Sciatic nerve (tissue), 2 donors: Measurements from ENCODE around the gene ACBD3. TPM values are rescaled to one million over a fixed set of nuclear protein-coding genes. Genes with fewer than 3 reads are reported as not detected.

Experiments
- ATAC-seq: fragments of 200-7000 bp; cut with Tn5 transposase; one replicate; pipeline ENCODE4 v1.9.1; 2020; ENCODE audit warnings: mild to moderate bottlenecking, moderate library complexity
- DNase-seq: peaks from one replicate; pipeline ENCODE4 v3.0.0-alpha.2; 2020; ENCODE audit warnings: low spot score
- intact Hi-C: fragments of 100-400 bp; cut with DNase I; formaldehyde crosslinking; loops from one replicate; pipeline ENCODE4 v1.14.2; 2022
- total RNA-seq: library from RNA; stranded (reverse); fragmentation: NEBNext Ultra II Directional; extraction: Animal tissue kit (Norgen Biotek cat#: 25700); gene quantifications from one replicate; pipeline ENCODE4 v1.2.1, GENCODE V29; 2021
- donor health status: DM: no; HTN: no; CAD: no.
- donor health status: DM: no; HTN: no; CAD: no.

Gene ACBD3
- total RNA-seq, 1 donor from 2014 or later = 49.8 TPM

DNA sequence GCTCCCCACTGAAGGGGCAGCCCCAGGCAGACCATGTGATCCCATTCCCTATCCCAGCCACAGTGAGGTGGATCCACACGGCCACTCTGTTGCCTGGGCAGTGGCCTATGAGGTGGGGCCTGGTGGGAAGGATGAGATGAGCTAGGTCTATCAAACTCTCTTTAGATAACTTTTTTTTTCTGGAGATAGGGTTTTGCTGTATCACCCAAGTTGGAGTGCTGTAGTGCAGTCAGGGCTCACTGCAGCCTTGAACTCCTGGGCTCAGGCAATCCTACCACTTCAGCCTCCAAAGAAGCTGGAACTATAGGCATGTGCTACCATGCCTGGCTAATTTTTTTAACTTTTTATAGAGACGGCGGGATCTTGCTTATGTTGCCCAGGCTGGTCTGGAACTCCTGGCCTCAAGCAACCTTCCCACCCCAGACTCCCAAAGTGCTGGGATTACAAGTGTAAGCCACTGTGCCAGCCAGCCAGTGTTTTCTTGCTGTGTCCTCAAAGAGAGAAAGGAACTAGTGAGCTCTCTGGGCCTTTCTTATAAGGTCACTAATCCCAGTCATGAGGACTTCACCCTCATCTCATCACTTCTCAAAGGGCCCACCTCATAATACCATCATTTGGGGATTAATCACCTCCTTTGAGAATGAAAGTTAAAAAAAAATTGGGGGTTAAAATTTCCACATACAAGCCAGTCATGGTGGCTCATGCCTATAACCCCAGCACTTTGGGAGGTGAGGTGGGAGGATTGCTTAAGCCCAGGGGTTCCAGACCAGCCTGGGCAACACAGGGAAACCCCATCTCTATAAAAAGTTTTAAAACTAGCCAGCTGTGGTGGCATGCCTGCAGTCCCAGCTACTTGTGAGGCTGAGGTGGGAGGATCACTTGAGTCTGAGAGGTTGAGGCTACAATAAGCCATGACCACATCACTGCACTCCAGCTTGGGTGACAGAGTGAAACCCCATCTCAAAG lies 87.4 kb downstream of the ACBD3 start:
- ATAC-seq = no peak
- intact Hi-C loops = no loop called here

DNA sequence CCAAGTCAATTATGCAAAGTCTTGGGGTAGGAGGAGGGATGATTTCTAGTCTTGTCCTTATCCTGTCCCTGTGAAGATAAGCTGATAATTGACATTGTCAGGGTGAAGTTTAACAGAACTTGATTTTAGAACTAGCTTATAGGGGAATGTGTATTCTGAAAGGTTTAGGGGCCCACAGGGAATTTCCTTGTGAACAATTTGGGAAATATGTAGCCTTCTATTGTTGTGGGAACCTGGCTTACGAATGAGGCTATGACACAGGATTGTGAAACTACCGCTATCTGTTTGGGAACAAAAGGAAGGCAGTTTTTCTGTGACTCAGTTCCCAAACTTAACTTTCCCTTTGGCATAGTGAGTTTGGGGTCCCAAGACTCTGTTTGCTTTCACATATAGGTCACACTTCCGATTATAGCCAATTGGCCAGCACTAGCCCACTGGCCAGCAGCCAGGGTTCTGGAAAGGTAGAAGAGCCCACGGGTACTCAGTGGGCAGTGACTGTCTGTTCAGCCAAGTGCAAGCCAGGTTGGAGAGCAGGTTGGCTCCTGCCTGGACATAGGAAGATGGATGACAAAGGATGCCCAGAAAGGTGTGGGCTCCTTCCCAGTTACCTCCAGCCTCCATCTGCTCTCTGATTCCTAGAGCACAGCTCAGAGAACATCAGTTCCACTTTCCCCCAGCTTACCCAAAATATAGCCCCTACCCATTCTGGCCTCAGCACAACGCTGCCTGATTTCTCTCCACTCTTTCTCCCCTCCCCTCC lies 88.5 kb downstream of the ACBD3 start:
- no peak for ATAC-seq
- DNase-seq = no peak
- intact Hi-C loops = no loop called here

More for the DNA sequence above, 87.4 kb downstream of the ACBD3 start:
- no peak for DNase-seq

DNA sequence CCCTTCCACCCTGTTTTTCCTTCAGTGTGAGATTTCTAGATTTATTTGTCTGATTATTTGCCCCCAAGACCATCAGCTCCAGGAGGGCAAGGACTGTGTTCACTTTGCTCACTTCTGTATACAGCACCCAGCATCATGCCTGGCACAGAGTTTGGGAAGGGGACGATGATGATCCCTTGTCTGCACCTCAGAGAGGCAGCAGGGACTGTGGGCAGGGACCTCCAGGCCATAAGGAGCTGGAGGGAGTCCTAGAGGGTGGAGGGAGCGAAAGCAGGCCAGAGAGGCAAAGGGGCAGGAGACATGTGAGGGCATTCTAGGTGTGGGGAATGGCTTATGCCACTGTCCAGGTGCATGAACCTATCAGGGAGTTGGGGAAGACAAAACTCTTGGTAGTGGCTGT lies 91.3 kb downstream of the ACBD3 start:
- DNase-seq = peak; percentile 36
- ATAC-seq = no peak
- intact Hi-C loops = no loop called here

Other genes starting within 250 kb of the ACBD3 start
- gene LEFTY2, start 245.5 kb downstream of the ACBD3 start, total RNA-seq = 0.31 TPM
- 22.3 TPM for gene SDE2, start 187.4 kb downstream of the ACBD3 start, total RNA-seq
- gene H3-3A, start 124.0 kb downstream of the ACBD3 start, total RNA-seq = 314 TPM
- not detected for gene MIXL1, start 36.9 kb upstream of the ACBD3 start, total RNA-seq
- 1.8 TPM for gene LIN9, start 122.4 kb upstream of the ACBD3 start, total RNA-seq
- gene PARP1, start 221.4 kb upstream of the ACBD3 start, total RNA-seq = 85.2 TPM